ENCODE data around the gene ENGASE.

Gene ENGASE

GRCh38 chr17:79133214-79133613 is 58.6 kb downstream of the ENGASE start:
- DNase-seq (ENCODE audit: extremely low read depth in 1 of 2, low read depth in 1 of 2): no peak

- DNase-seq (ENCODE audit: extremely low read depth in 1 of 2, low read depth in 1 of 2): no peak
Measured at GRCh38 chr17:79133985-79134384, 59.4 kb downstream of the ENGASE start.

- DNase-seq (ENCODE audit: extremely low read depth in 1 of 2, low read depth in 1 of 2): no peak
Measured at GRCh38 chr17:79135011-79135410, 60.4 kb downstream of the ENGASE start.

- no peak for DNase-seq (ENCODE audit: extremely low read depth in 1 of 2, low read depth in 1 of 2)
Measured at GRCh38 chr17:79135628-79136405, 61.2 kb downstream of the ENGASE start.
